Osteoblast (primary cell): Measurements from ENCODE around the gene TSPO. TPM values are rescaled to one million over a fixed set of nuclear protein-coding genes. Genes with fewer than 3 reads are reported as not detected.
A peak's percentile ranks its signal among the peaks of the same experiment; 100 is the strongest.

Experiments
- DNase-seq: peaks from one replicate; pipeline ENCODE4 v3.0.0; 2011; ENCODE audit warnings: low spot score, mixed read lengths; ENCODE audit not compliant: insufficient read length; ENCODE audit errors: missing footprints
- H2AFZ ChIP-seq: 2 replicates; pipeline ENCODE4 v1.6.0; 2011; ENCODE audit warnings: mild to moderate bottlenecking, low read length
- H3K27ac ChIP-seq: 2 replicates; pipeline ENCODE4 v1.5.1; 2011; ENCODE audit warnings: mild to moderate bottlenecking, low read depth, low read length, moderate library complexity
- H3K27me3 ChIP-seq: 2 replicates; pipeline ENCODE4 v1.6.0; 2012; ENCODE audit warnings: mild to moderate bottlenecking, control low read depth, inconsistent platforms, low read length, moderate library complexity; ENCODE audit not compliant: insufficient read depth
- H3K36me3 ChIP-seq: 2 replicates; pipeline ENCODE4 v1.5.1; 2011; ENCODE audit warnings: mild to moderate bottlenecking, low read length, control low read depth, moderate library complexity; ENCODE audit not compliant: insufficient read depth
- H3K4me1 ChIP-seq: 2 replicates; pipeline ENCODE4 v1.5.1; 2011; ENCODE audit warnings: mild to moderate bottlenecking, low read length, control low read depth, moderate library complexity; ENCODE audit not compliant: insufficient read depth
- H3K4me2 ChIP-seq: 2 replicates; pipeline ENCODE4 v1.6.0; 2011; ENCODE audit warnings: mild to moderate bottlenecking, low read length; ENCODE audit not compliant: insufficient read depth
- H3K4me3 ChIP-seq: fragments of 200-600 bp; sonication (generic); 3 replicates; pipeline ENCODE4 v1.5.1; 2012; ENCODE audit warnings: mild to moderate bottlenecking, low read length, inconsistent platforms; ENCODE audit not compliant: insufficient read depth
- H3K79me2 ChIP-seq: 2 replicates; pipeline ENCODE4 v1.6.0; 2012; ENCODE audit warnings: mild to moderate bottlenecking, low read length, control low read depth, inconsistent platforms; ENCODE audit not compliant: insufficient read depth
- H3K9me3 ChIP-seq: 2 replicates; pipeline ENCODE4 v1.5.1; 2011; ENCODE audit warnings: low read depth, low read length, control low read depth
- H4K20me1 ChIP-seq: 2 replicates; pipeline ENCODE4 v1.6.0; 2012; ENCODE audit warnings: mild to moderate bottlenecking, low read length, control low read depth; ENCODE audit not compliant: insufficient read depth
- CTCF ChIP-seq: IDR thresholded peaks from 2 replicates; pipeline ENCODE4 v1.5.1; 2011; ENCODE audit warnings: mild to moderate bottlenecking, low read depth, low read length, moderate library complexity; ENCODE audit errors: extremely low read depth
- total RNA-seq: library from RNA; depleted of rRNA; stranded (reverse); fragments of >200 nt; gene quantifications from 2 replicates; pipeline ENCODE4 v1.2.3, GENCODE V29; 2012

The TSPO gene
- total RNA-seq, 1 donor, result 297 TPM

GRCh38 chr22:43167001-43167589 is 15.7 kb downstream of the TSPO start:
- Histone ChIP-seq H3K9me3 (no peaks in the 10 kb centered on the region), H3K27ac (no peak overlapping the region), H3K36me3 (peaks cover 14% of the 10 kb centered on the region), H3K4me3 (no peak overlapping the region), H3K4me2 (no peak overlapping the region), H4K20me1 (peaks cover 7% of the 10 kb centered on the region), H2AFZ (no peak overlapping the region), H3K4me1 (peaks cover 3% of the 10 kb centered on the region), H3K79me2 (no peaks in the 10 kb centered on the region), H3K27me3 (no peaks in the 10 kb centered on the region)
- peak; percentile 74 for DNase-seq
- no peak for TF ChIP-seq CTCF

GRCh38 chr22:43168471-43169309 is 17.3 kb downstream of the TSPO start:
- Histone ChIP-seq H3K4me2 (no peak overlapping the region), H3K79me2 (no peaks in the 10 kb centered on the region), H2AFZ (no peak overlapping the region), H3K27ac (no peak overlapping the region), H3K4me1 (peaks cover 3% of the 10 kb centered on the region), H3K36me3 (peaks cover 14% of the 10 kb centered on the region), H3K27me3 (no peaks in the 10 kb centered on the region), H4K20me1 (peaks cover 2% of the 10 kb centered on the region), H3K9me3 (no peaks in the 10 kb centered on the region), H3K4me3 (no peak overlapping the region)
- DNase-seq, result peak; percentile 97
- TF ChIP-seq CTCF, result no peak

GRCh38 chr22:43169310-43170130 is 18.2 kb downstream of the TSPO start:
- no peak overlapping the region for H3K4me2 ChIP-seq
- H3K79me2 ChIP-seq, result no peaks in the 10 kb centered on the region

More at GRCh38 chr22:43169310-43170130, 18.2 kb downstream of the TSPO start:
- peaks cover 2% of the 10 kb centered on the region for H4K20me1 ChIP-seq
- no peaks in the 10 kb centered on the region for H3K27me3 ChIP-seq
- no peaks in the 10 kb centered on the region for H3K9me3 ChIP-seq
- H3K27ac ChIP-seq, result no peak overlapping the region
- no peak overlapping the region for H3K4me3 ChIP-seq
- peaks cover 3% of the 10 kb centered on the region for H3K4me1 ChIP-seq
- peaks cover 18% of the 10 kb centered on the region for H3K36me3 ChIP-seq
- peak; percentile 59 for DNase-seq
- TF ChIP-seq CTCF, result no peak
- no peak overlapping the region for H2AFZ ChIP-seq
